Measurements from ENCODE around the gene LAMB4. TPM values are rescaled to one million over a fixed set of nuclear protein-coding genes. Genes with fewer than 3 reads are reported as not detected.

The LAMB4 gene
- total RNA-seq, 2 experiments from 2014 or later: 0.08 to 0.11 TPM

- Histone ChIP-seq H3K27me3 (ENCODE audit: control insufficient read depth in 1 of 2, insufficient read depth in 2 of 2, low read length in 2 of 2) (no peaks in the 10 kb centered on the region), H3K36me3 (ENCODE audit: insufficient read depth, low read length) (no peaks in the 10 kb centered on the region), H3K9me3 (ENCODE audit: control insufficient read depth in 1 of 2, insufficient read depth in 1 of 2, low read length in 2 of 2) (no peaks in the 10 kb centered on the region), H3K4me3 (ENCODE audit: low read length) (no peak overlapping the region), H3K4me1 (ENCODE audit: insufficient read depth, low read length) (no peaks in the 10 kb centered on the region), H3K27ac (ENCODE audit: low read depth in 1 of 2, low read length in 2 of 2) (no peak overlapping the region)
- CTCF ChIA-PET: no interaction called here
- DNase-seq (no peak), ATAC-seq (ENCODE audit: poor library complexity) (no peak)
- Mint-ChIP-seq H3K9me3 (no peaks in the 10 kb centered on the region), H3K36me3 (ENCODE audit: low read depth) (no peaks in the 10 kb centered on the region), H3K27me3 (peaks cover 14% of the 10 kb centered on the region), H3K27ac (no peak overlapping the region), H3K4me3 (no peak overlapping the region), H3K4me1 (ENCODE audit: low read depth) (no peaks in the 10 kb centered on the region)
- TF ChIP-seq CTCF (IDR thresholded peaks at IDR 0.05): no peak
- intact Hi-C loops (cut with DNase I, micrococcal nuclease): no loop called here
- POLR2A ChIA-PET: no interaction called here
Observed at GRCh38 chr7:108057951-108058481, 72.1 kb downstream of the LAMB4 start.

GRCh38 chr7:108055611-108056021 is 74.5 kb downstream of the LAMB4 start:
- Mint-ChIP-seq H3K27me3 (peaks cover 14% of the 10 kb centered on the region), H3K36me3 (ENCODE audit: low read depth) (no peaks in the 10 kb centered on the region), H3K27ac (no peak overlapping the region), H3K4me1 (ENCODE audit: low read depth) (no peaks in the 10 kb centered on the region), H3K4me3 (no peak overlapping the region), H3K9me3 (no peaks in the 10 kb centered on the region)
- no peak for TF ChIP-seq CTCF (IDR thresholded peaks at IDR 0.05)
- ChIA-PET CTCF (no interaction called here), POLR2A (no interaction called here)
- H3K36me3 ChIP-seq (ENCODE audit: insufficient read depth, low read length): no peaks in the 10 kb centered on the region
- no peaks in the 10 kb centered on the region for H3K4me1 ChIP-seq (ENCODE audit: insufficient read depth, low read length)
- DNase-seq: no peak
- H3K27me3 ChIP-seq (ENCODE audit: control insufficient read depth in 1 of 2, insufficient read depth in 2 of 2, low read length in 2 of 2): no peaks in the 10 kb centered on the region
- intact Hi-C loops (cut with DNase I, micrococcal nuclease): no loop called here
- ATAC-seq (ENCODE audit: poor library complexity): no peak
- no peak overlapping the region for H3K27ac ChIP-seq (ENCODE audit: low read depth in 1 of 2, low read length in 2 of 2)
- no peaks in the 10 kb centered on the region for H3K9me3 ChIP-seq (ENCODE audit: control insufficient read depth in 1 of 2, insufficient read depth in 1 of 2, low read length in 2 of 2)
- no peak overlapping the region for H3K4me3 ChIP-seq (ENCODE audit: low read length)

GRCh38 chr7:108054537-108054936 is 75.6 kb downstream of the LAMB4 start:
- no peaks in the 10 kb centered on the region for H3K4me1 ChIP-seq (ENCODE audit: insufficient read depth, low read length)
- H3K4me1 Mint-ChIP-seq (ENCODE audit: low read depth): no peaks in the 10 kb centered on the region

More at GRCh38 chr7:108054537-108054936, 75.6 kb downstream of the LAMB4 start:
- ChIA-PET CTCF (interaction anchor here (0.7 kb wide), 1 partner anchor 98 kb away, joined by 5 read pairs; no protein-coding TSS in a partner anchor), POLR2A (no interaction called here)
- no peaks in the 10 kb centered on the region for H3K9me3 ChIP-seq (ENCODE audit: control insufficient read depth in 1 of 2, insufficient read depth in 1 of 2, low read length in 2 of 2)
- Mint-ChIP-seq H3K27me3 (peaks cover 10% of the 10 kb centered on the region), H3K36me3 (ENCODE audit: low read depth) (no peaks in the 10 kb centered on the region), H3K4me3 (no peak overlapping the region), H3K9me3 (no peaks in the 10 kb centered on the region), H3K27ac (no peak overlapping the region)
- intact Hi-C loops (cut with DNase I, micrococcal nuclease): no loop called here
- no peak for DNase-seq
- no peaks in the 10 kb centered on the region for H3K27me3 ChIP-seq (ENCODE audit: control insufficient read depth in 1 of 2, insufficient read depth in 2 of 2, low read length in 2 of 2)
- no peak overlapping the region for H3K4me3 ChIP-seq (ENCODE audit: low read length)
- no peaks in the 10 kb centered on the region for H3K36me3 ChIP-seq (ENCODE audit: insufficient read depth, low read length)
- no peak for TF ChIP-seq CTCF (IDR thresholded peaks at IDR 0.05)
- no peak overlapping the region for H3K27ac ChIP-seq (ENCODE audit: low read depth in 1 of 2, low read length in 2 of 2)
- no peak for ATAC-seq (ENCODE audit: poor library complexity)
